Esophagus (tissue), 2 donors: ENCODE data around the gene UBTD2. TPM values are rescaled to one million over a fixed set of nuclear protein-coding genes. Genes with fewer than 3 reads are reported as not detected.

Source experiments
- H3K27ac ChIP-seq, 2 donors: one replicate each; pipeline ENCODE4 v1.5.1; 2013; ENCODE audit warnings: low read depth in 2 of 2, mild to moderate bottlenecking in 2 of 2, inconsistent platforms in 1 of 2, low read length in 1 of 2, moderate library complexity in 1 of 2
- H3K27me3 ChIP-seq, 2 donors: one replicate each; pipeline ENCODE4 v1.6.1; 2013; ENCODE audit warnings: low read length in 2 of 2, control low read depth in 1 of 2, mild to moderate bottlenecking in 1 of 2; ENCODE audit not compliant: insufficient read depth in 2 of 2, control insufficient read depth in 1 of 2
- H3K36me3 ChIP-seq, 2 donors: one replicate each; pipeline ENCODE4 v1.6.1; 2013; ENCODE audit warnings: low read length in 1 of 2; ENCODE audit not compliant: control insufficient read depth in 2 of 2, insufficient read depth in 2 of 2
- H3K4me1 ChIP-seq, 2 donors: one replicate each; pipeline ENCODE4 v1.6.1; 2013; ENCODE audit warnings: low read length in 1 of 2; ENCODE audit not compliant: control insufficient read depth in 2 of 2, insufficient read depth in 2 of 2
- H3K4me3 ChIP-seq, 2 donors: one replicate each; pipeline ENCODE4 v1.5.1; 2013; ENCODE audit warnings: low read length in 2 of 2, mild to moderate bottlenecking in 2 of 2, low read depth in 1 of 2, moderate library complexity in 1 of 2
- H3K9me3 ChIP-seq, 2 donors: one replicate each; pipeline ENCODE4 v1.6.1; 2013; ENCODE audit warnings: mild to moderate bottlenecking in 2 of 2, low read depth in 1 of 2, low read length in 1 of 2, moderate library complexity in 1 of 2; ENCODE audit not compliant: control insufficient read depth in 2 of 2, insufficient read depth in 1 of 2
- WGBS, 2 donors: extraction: QIAGEN DNeasy Blood & Tissue Kit; methylation state at CpG; one replicate each; pipeline ENCODE4 v1.1.7; 2013; 5-methylcytosine and 5-hydroxymethylcytosine counted together
- polyA plus RNA-seq, 2 donors: library from polyadenylated mRNA; stranded (reverse); fragments of 200-250 nt; gene quantifications; one replicate each; pipeline ENCODE4 v1.2.3, GENCODE V29; 2013
- donor health status: healthy with polysubstance abuse.
- donor health status: Bipolar disorder and iron deficiency.

UBTD2 gene
- polyA plus RNA-seq, 2 donors: 5.8 to 6.5 TPM

DNA sequence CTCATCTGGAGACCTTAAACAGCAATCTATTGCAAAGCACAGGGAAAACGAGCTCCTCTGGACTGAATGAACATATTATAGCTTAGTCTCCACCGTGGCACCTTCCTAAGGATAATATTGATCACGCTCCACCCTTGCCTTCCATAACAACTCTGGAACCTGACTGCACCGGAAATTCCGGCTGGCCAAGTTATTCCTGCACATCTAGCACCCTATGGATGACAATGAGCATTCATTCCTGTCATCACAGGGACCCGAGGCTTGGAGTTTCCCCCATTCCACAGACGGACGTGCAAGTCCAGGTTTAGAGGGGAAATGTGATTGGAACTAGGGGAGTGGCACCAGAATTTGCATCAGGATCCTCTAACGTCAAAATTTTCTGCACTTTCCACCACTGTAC, 123.1 kb downstream of the UBTD2 start:
- Histone ChIP-seq H3K27me3 (no peaks in the 10 kb centered on the region), H3K9me3 (no peaks in the 10 kb centered on the region), H3K4me3 (no peak overlapping the region), H3K36me3 (peaks cover 0 to 3% of the 10 kb centered on the region in 2 donors), H3K27ac (no peak overlapping the region), H3K4me1 (peaks cover 0 to 2% of the 10 kb centered on the region in 2 donors)
- 75 to 77% methylated on average over 9 of the region's 9 CpGs for WGBS, 2 donors

Other genes with a start within 250 kb of the UBTD2 start
- 1 to 10 TPM; 3.9 to 7.7 TPM for gene STK10, start 95.5 kb downstream of the UBTD2 start, polyA plus RNA-seq
- not detected for gene EFCAB9, start 89.6 kb downstream of the UBTD2 start, polyA plus RNA-seq
- 1 to 10 TPM; 3.0 to 4.5 TPM for gene SH3PXD2B, start 170.8 kb upstream of the UBTD2 start, polyA plus RNA-seq